Stimulated activated CD8-positive, alpha-beta memory T cell treated with anti-CD3 and anti-CD28 coated beads, Interleukin-4, amount 100 ng/mL, for 4 hours (primary cell): ENCODE results near the gene RNF130.

Source experiments
- DNase-seq, 2 donors: peaks; one replicate each; pipeline ENCODE4 v3.0.0-alpha.2; 2020; ENCODE audit warnings: low read depth in 2 of 2, low spot score in 1 of 2

Gene RNF130

DNA sequence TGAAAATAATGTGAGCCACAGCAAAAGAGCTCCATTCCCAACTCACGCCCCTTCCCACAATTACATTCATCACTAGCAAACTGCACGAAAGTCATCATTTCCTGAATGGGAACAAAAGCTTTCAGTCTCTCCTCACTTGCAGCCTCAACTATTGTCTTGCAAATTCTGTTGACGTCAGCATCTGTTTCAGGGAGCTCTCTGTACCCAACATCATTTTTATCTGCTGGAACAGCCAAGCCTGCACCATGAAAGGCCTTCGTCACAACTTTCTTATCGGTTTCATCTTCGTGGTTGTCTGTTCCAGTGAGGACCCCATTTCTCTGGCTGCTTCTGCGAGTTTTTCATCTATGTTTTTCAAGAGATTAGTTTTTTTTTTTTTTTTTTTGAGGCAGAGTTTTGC is 14.3 kb upstream of the RNF130 start:
- no peak for DNase-seq

DNA sequence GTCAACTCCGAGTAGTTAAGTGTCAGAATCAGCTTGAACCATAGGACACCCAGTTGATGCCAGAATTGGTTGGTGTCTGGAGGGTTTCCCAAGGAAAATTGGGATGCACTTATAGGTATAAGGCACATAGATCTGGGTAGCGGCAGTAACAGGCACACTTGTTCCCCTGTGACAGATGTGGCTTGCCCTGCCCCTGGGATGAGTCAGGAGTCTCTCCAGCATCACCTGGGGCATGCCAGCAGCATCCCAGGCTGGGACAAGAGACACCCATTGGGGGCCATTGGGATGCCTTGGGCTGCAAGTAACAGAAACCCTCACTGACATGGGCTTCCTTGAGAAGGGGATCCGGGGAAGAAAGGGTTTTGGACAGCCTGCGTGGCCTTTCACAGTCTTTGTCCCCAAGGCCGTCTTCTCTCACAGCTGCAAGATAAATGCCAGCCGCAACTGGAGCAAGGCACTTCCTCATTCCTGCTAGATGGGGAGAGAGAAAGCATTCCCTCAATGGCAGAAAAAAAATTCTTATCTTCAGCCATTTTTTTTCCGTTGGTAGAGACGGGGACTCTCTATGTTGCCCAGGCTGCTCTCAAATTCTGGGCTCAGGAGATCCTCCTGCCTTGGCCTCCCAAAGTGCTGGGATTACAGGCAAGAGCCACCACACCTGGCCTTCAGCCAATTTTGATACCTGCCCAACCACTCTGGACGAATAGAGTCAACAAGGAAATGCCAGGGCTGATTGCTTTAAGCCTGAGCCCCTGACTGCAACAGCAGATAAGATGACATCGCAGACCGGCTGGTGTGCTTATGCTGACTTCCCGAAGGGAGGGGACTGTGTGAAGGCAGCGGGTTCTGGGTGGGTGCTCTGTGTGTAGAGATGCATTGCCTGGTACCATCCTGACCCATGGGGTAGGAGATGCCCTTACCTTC is 13.3 kb upstream of the RNF130 start:
- no peak for DNase-seq

DNA sequence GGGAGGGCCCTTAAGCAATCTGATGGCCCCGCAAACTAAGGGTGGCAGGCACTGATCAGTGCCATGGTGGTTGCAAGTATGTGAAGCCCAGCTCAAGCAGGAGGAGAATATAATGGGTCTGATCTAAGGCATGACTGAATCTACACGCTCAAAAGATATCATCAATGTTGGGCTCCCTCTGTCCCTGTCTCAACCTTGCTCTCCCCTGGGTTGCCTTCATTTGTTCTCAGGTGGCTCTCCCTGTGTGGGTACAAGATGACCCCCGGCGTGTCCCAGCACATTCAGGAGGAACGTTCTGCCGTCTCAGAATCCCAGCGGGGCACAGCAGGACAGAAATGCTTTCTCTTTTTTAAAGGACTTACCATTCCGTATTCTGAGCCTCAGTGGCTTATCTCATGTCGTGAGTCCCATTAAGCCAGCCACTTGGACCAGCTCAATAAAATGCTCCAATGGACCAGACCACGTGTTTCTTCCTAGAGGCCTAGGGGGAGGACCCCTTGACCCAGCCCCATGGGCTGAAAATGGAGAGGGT is 12.0 kb upstream of the RNF130 start:
- DNase-seq = no peak

DNA sequence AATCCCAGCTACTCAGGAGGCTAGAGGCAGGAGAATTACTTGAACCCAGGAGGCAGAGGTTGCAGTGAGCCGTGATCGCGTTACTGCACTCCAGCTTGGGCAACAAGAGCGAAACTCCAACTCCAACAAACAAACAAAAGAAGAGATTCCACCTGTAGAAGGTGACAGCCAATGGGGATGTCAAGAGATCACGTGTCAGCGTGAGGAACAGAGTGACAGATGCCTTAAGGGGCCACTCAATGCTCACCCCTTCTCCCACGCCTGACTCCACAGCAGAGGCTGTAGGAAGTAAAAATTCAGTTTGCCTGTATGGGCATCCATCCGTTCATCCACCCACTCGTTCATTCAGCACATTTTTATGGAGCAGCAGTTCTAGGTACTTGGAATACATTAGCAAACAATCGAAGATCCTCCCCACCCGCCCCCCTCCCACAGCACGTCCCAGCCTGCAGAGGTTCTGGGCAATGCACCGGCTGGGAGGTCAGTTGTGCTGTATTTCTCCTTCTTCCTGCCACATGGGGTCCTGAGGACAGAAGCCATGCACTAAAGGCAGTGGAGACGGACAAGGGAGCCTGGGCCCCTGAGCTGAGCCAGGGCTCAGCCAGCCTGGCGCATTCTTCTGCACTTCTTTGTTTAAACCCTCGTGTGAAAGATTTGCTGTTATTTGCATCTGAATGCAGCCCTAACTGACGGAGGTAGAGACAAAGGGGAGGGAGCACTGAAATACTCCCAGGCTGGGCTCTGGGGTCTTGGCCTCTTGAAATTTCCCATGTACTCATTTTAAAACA is 11.3 kb upstream of the RNF130 start:
- DNase-seq = no peak

DNA sequence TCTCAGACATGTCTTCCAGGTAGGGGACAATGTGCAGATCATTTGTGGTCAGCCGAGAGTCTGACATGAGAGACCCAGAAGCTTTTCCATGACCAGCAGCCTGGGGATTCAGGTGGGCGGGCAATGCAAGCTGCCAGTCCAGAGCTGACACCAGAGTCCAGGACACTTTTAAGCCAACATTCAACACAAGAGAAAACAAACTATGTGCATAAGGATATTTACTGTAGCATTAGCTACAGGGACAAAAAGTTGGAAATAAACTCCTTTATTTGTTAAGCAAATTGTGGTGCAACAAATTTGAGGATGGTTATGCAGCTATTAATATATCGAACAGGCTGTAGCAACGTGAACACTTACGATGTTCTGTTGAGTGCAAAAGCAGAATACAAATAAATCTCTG is 9.9 kb upstream of the RNF130 start:
- DNase-seq = no peak

DNA sequence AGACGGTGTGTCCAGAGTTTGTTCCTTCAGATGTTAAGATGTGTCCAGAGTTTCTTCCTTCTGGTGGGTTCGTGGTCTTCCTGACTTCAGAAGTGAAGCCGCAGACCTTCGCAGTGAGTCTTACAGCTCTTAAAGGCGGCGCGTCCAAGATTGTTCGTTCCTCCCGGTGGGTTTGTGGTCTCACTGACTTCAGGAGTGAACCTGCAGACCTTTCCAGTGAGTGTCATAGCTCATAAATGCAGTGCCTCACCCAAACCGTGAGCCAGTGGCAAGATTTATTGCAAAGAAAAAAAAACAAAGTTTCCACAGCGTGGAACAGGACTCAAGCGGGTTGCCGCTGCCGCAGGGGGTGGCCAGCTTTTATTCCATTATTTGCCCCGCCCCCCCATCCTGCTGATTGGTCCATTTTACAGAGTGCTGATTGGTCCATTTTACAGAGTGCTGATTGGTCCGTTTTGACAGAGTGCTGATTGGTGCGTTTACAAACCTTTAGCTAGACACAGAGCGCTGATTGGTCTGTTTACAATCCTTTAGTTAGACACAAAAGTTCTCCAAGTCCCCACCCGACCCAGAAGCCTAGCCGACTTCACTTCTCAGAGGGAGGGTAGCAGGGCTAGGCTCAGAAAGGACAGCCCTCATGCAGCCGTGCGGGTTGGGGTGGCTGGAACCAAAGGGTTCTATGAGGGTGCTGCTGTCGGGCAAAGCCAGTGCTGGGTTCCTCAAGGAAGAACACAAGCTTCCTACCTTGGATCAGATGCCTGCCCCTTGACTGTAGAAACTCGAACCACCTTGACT is 9.1 kb upstream of the RNF130 start:
- no peak for DNase-seq

DNA sequence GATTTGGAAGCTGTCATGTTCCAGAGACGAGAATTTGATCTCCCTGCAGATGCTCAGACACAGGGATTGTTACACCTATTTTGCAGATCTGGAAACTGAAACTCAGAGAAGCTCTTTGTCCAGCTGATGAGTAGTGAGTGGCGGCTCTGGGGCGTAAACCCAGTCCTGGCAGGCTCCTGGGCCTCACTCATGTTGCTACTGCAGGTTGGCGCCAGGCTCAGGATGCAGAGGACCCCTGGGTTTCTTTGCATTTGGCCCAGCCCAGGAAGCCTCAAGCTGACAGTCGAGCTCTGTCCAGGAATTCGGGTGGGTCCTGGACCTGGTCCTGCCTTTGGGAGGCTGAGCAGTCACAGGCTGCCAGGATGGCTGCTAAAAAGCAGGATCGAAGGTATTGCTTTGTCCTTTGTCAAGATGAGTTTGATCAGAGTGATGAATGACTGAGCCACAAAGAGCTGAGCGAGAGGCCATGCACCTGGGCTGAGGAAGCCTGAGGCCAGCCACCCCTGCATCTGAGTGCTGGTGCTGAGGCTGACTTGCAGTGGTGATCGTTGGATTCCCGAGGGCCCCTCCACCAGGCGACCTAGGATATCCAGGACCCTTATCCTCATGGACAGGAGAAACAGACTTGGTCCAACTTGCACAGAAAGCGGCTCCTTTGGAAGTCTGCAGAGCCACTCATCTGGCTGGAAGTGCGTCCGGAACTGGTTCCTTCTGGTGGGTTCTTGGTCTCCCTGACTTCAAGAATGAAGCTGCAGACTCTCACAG is 8.3 kb upstream of the RNF130 start:
- DNase-seq = no peak

DNA sequence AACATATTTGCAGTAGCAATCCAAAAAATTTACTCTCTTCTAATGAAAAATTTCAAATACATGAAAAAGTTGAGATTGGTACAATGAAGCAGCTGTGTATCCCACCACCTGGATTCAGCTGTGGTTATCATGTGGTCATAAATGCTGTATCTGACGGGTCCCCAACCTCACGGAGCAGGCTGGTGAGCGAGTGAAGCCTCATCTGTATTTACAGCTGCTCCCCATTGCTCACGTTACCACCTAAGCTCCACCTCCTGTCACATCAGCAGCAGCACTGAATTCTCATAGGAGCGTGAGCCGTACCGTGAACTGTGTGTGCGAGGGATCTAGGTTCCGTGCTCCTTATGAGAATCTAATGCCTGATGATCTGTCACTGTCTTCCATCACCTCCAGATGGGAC is 6.8 kb upstream of the RNF130 start:
- DNase-seq = no peak

DNA sequence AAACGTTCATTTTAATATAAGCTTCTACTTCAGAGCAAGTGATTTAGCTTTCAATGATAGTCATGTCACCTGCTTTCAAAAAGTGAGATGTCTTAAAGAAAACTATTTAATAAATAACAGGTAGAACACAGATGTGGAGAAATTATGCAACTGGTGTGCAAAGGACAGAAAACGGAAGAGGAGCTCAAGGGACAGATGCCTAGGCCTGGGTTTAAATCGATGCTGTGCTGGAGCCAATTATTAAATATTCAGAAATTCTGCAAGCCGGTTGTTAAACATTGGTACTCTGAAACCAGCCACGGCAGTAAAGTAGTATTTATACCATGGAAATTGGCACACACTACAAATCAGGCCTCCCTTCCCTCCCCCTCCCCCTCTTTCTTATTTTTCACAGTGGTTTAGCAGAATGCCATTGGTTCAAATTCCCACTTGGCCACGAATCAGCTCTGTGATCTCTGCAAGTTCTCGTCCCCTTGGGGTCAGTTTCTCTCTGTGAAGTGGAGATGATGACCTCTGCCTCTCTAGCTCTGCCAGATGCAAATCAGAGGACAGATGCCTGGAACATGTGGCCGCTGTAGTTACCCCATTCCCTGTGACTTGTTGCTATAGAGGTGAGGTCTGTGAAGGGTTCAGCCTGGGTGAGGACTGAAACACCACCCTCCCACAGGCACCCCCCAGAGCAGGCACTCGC is 6.2 kb upstream of the RNF130 start:
- DNase-seq = no peak

DNA sequence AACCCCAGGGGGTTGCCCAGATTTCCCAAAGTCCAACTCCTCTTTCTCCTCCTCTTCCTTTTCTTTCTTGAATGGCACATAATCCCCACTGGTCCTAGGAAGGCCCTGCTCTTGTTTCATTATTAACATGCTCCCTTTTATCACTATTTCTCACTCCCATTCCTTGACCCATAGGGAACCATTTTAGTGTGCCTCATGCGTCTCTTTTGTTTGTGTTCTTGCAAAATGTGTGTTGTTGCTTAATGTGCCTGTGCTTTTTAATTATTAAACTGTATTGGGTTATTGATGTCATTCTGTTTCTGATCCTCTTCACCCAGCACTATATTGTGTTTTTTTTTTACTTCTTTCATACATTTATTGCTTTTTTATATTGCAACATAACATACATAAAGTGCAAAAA is 4.1 kb upstream of the RNF130 start:
- DNase-seq = no peak

DNA sequence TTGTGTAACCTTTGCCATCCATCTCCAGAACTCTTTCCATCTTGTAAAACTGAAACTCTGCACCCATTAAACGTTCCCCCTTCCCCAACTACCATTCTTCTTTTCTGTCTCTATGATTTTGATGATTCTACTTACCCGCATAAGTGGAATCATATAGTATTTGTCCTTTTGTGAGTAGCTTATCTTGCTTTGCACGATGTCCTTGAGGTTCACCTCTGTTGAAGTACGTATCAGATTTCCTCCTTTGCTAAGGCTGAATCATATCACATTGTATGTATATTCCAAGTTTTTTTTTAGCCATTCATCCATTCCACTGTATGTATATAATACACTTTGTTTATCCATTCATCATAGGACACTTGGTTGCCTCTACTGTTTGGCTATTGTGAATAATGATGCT is 2.9 kb upstream of the RNF130 start:
- no peak for DNase-seq

DNA sequence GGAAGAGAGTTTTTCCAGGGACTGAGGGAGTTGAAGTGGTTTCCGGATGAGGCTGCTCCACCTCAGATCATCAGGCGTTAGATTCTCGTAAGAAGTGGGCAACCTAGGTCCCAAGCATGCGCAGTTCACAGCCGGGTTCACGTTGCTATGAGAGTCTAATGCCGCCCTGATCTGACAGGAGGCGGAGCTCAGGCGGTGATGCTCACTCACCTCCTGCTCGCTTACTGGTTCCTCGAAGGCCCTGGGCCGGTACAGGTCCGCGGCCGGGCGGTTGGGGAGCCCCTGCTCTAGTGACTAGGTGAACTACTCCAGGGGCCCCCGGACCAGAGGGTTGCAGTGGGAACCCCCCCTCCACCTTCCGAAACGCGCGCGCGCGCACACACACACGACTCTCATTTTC is 997 bp upstream of the RNF130 start:
- DNase-seq = no peak

DNA sequence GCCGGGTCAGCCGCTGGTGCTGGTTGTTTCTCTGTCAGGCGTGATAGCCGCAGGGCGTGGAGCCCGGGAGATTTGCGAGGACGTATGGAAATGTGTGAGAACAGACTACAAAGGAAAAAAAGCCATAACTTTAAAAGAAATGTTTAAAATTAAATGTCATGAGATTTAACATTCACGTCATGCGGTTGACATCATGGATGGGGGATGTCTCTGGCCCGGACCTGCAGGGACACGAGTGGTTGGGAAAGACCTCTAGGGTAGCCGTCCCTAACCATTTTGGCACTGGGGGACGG is 643 bp upstream of the RNF130 start:
- DNase-seq = no peak

DNA sequence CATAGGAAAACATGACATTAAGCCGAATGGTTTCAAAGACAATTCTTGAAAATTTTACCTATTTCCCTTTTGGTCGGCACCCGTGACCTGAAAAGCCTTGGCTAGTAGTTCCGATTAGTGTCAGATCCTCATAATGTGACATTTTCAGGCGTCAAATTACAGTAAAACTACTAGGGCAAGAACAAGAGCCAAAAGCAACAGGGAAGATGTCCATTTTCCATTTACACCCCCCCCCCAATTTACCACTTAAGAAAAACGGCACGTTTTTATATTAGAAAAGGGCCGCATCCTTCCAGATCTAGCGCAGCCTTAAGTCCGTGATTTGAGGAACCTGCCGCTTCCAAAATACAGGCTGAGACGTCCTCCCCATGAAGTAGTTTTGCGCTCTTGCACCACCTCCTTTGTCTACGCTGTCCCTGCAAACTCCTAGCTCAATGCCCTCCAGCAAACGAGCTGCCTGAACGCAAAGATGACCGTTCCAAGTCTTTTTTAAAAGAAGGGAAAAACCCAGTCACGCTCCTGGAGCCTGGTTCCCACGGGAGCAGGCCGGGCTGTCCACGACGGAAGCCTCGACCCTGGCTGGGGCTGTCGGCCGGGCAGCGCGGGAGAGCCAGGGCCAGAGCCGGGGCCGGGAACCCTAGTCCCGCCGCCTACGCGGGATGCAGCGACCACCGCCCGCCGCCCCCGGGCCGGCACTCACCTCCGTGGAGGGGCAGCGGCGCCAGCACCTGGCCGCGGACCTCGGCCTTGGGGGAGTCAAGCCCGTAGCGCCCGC is 616 bp downstream of the RNF130 start:
- no peak for DNase-seq

DNA sequence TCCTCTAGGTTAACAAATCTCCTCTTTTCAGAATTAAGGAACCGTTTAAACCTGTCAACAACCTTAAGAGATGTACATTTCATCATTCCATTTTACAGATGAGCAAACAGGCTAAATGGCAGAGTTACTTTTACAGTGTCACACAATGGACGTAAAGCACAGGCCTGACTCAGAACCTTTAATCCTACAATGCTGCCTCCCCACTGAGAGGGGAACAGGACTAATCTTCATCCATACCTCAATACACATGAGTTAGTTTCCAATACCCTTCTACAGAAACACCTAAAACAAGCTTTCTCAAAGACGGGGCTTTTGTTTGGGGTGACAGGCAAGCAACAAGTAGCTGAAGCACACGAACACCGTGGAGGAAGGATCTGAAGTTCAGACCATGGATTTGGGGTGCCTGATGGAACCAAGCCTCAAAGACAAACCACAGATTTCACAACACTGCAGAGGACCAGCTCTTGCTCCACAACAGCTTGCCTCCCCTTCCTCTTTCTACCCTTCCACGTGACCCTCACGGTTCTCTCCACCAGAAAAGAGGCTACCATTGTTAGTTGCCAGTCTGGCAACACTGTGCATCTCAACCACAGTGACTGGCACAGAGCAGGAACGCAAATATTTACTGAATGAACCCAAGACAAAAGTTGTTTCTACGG is 1.8 kb downstream of the RNF130 start:
- no peak for DNase-seq

DNA sequence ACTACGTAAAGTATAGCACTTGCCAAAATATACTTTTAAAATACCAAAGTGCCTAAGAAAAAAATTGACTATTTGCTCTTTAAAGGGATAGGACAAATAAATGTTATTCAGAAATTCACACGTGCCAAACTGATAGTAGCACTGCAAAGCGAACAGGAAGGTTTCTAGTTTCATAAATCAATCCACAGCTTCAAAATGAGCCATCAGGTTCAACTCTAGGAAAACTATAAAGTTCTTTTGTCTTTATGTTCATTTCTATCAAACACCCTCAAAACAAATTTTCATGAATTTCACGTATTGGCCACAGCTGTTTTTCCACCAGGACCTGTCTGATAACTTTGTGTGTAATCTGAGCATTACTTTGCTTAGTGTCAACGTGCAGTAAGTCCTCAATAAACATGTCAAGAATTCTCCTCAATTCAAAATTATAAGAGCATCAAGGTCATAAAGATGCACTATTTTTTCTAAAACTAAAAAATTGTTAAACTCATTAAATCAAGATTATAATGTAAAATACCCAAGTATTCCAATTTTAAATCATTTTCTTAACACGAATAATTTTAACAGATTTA is 3.0 kb downstream of the RNF130 start:
- no peak for DNase-seq

DNA sequence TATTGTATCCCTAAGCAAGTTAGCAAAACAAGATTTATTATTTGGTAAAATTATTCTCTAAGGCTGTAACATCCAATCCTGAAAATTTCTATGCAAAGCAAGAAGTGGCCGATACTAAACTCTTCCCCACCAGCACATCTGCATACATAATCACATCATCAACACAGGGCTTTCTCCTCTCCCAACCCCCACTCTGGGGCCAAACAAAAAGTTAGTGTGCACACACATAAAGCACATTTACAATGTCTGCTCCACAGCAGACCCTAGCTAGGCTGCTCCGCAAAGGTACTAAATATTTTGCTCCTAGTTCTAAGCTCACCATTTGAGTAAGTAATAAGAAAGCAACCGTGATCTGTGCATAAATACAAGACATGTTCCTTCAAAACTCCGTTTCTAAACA is 3.6 kb downstream of the RNF130 start:
- no peak for DNase-seq

DNA sequence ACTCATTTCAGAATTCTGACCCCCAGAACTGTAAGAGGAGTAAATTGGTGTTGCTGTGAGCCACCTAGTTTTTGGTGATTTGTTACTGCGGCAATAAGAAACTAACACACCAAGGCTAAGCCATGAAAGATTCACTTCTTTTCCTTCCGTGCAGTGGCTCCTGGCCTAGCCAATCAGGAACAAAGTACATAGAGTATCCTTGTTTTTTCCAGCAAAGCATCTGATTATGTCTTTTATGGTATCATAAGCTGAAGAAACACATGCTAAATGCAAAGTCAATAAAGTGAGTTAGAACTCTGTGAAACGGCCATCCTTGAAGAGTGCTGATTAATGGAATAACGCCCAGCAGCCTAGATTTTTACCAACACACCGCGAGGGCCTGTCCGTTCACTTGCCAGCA is 11.4 kb downstream of the RNF130 start:
- no peak for DNase-seq

DNA sequence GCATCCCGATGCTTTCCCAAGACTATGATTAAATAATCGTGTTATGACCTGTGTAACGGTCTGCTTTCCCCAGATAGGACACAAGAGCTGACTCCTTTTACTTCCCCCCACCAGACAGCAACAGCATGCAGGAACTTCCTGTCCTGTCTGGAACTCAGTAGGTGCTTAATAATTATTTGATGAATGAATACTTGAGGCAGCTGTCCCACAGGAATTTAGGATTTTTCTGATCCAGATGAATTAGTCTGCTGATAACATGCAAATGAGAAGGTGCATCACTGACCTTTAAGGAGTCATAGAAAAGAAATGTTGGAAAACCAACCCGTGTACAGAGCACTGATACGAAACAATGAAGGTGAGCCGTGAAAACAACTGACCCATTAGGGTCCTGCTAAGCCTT is 12.2 kb downstream of the RNF130 start:
- DNase-seq = no peak
